ENCODE results near the gene RGL1. TPM values are rescaled to one million over a fixed set of nuclear protein-coding genes. Genes with fewer than 3 reads are reported as not detected.

The RGL1 gene
- total RNA-seq, 1 donor, result 1.5 TPM

- H3K4me1 ChIP-seq (ENCODE audit: insufficient read depth, low read length), result no peaks in the 10 kb centered on the region
- H3K27me3 ChIP-seq (ENCODE audit: insufficient read depth, low read length), result no peaks in the 10 kb centered on the region
- no peaks in the 10 kb centered on the region for H3K9me3 ChIP-seq (ENCODE audit: low read depth, low read length)
- H3K4me3 ChIP-seq (ENCODE audit: low read length), result no peak overlapping the region
These were observed 132.7 kb downstream of the RGL1 start for GRCh38 chr1:183937611-183938010.

GRCh38 chr1:183941001-183941400 lies 136.1 kb downstream of the RGL1 start:
- H3K4me3 ChIP-seq (ENCODE audit: low read length), result no peak overlapping the region
- H3K27me3 ChIP-seq (ENCODE audit: insufficient read depth, low read length), result no peaks in the 10 kb centered on the region
- no peaks in the 10 kb centered on the region for H3K4me1 ChIP-seq (ENCODE audit: insufficient read depth, low read length)
- H3K9me3 ChIP-seq (ENCODE audit: low read depth, low read length), result no peaks in the 10 kb centered on the region

GRCh38 chr1:183942933-183943693 lies 138.2 kb downstream of the RGL1 start:
- H3K4me3 ChIP-seq (ENCODE audit: low read length), result no peak overlapping the region
- H3K9me3 ChIP-seq (ENCODE audit: low read depth, low read length), result no peaks in the 10 kb centered on the region
- no peaks in the 10 kb centered on the region for H3K27me3 ChIP-seq (ENCODE audit: insufficient read depth, low read length)
- no peaks in the 10 kb centered on the region for H3K4me1 ChIP-seq (ENCODE audit: insufficient read depth, low read length)

- Histone ChIP-seq H3K4me1 (ENCODE audit: insufficient read depth, low read length) (no peaks in the 10 kb centered on the region), H3K9me3 (ENCODE audit: low read depth, low read length) (no peaks in the 10 kb centered on the region), H3K27me3 (ENCODE audit: insufficient read depth, low read length) (no peaks in the 10 kb centered on the region), H3K4me3 (ENCODE audit: low read length) (no peak overlapping the region)
These were observed 140.8 kb downstream of the RGL1 start for GRCh38 chr1:183945428-183946319.

GRCh38 chr1:183946320-183946613 lies 141.3 kb downstream of the RGL1 start:
- Histone ChIP-seq H3K4me1 (ENCODE audit: insufficient read depth, low read length) (no peaks in the 10 kb centered on the region), H3K4me3 (ENCODE audit: low read length) (no peak overlapping the region), H3K27me3 (ENCODE audit: insufficient read depth, low read length) (no peaks in the 10 kb centered on the region), H3K9me3 (ENCODE audit: low read depth, low read length) (no peaks in the 10 kb centered on the region)

GRCh38 chr1:183947988-183948387 lies 143.1 kb downstream of the RGL1 start:
- Histone ChIP-seq H3K9me3 (ENCODE audit: low read depth, low read length) (no peaks in the 10 kb centered on the region), H3K4me3 (ENCODE audit: low read length) (no peak overlapping the region), H3K27me3 (ENCODE audit: insufficient read depth, low read length) (no peaks in the 10 kb centered on the region), H3K4me1 (ENCODE audit: insufficient read depth, low read length) (no peaks in the 10 kb centered on the region)

- Histone ChIP-seq H3K4me1 (ENCODE audit: insufficient read depth, low read length) (peaks cover 21% of the 10 kb centered on the region), H3K4me3 (ENCODE audit: low read length) (no peak overlapping the region), H3K27me3 (ENCODE audit: insufficient read depth, low read length) (no peaks in the 10 kb centered on the region), H3K9me3 (ENCODE audit: low read depth, low read length) (no peaks in the 10 kb centered on the region)
These were observed 147.2 kb downstream of the RGL1 start for GRCh38 chr1:183952101-183952500.

GRCh38 chr1:183953031-183953430 lies 148.1 kb downstream of the RGL1 start:
- Histone ChIP-seq H3K27me3 (ENCODE audit: insufficient read depth, low read length) (no peaks in the 10 kb centered on the region), H3K9me3 (ENCODE audit: low read depth, low read length) (no peaks in the 10 kb centered on the region), H3K4me3 (ENCODE audit: low read length) (no peak overlapping the region), H3K4me1 (ENCODE audit: insufficient read depth, low read length) (peaks cover 30% of the 10 kb centered on the region)

GRCh38 chr1:183954496-183954895 lies 149.6 kb downstream of the RGL1 start:
- Histone ChIP-seq H3K27me3 (ENCODE audit: insufficient read depth, low read length) (no peaks in the 10 kb centered on the region), H3K9me3 (ENCODE audit: low read depth, low read length) (no peaks in the 10 kb centered on the region), H3K4me3 (ENCODE audit: low read length) (no peak overlapping the region), H3K4me1 (ENCODE audit: insufficient read depth, low read length) (peaks cover 30% of the 10 kb centered on the region)

GRCh38 chr1:183956559-183957188 lies 151.8 kb downstream of the RGL1 start:
- H3K9me3 ChIP-seq (ENCODE audit: low read depth, low read length), result no peaks in the 10 kb centered on the region
- peaks cover 30% of the 10 kb centered on the region for H3K4me1 ChIP-seq (ENCODE audit: insufficient read depth, low read length)
- no peaks in the 10 kb centered on the region for H3K27me3 ChIP-seq (ENCODE audit: insufficient read depth, low read length)
- H3K4me3 ChIP-seq (ENCODE audit: low read length), result no peak overlapping the region

GRCh38 chr1:183957216-183957830 lies 152.4 kb downstream of the RGL1 start:
- Histone ChIP-seq H3K4me1 (ENCODE audit: insufficient read depth, low read length) (peaks cover 30% of the 10 kb centered on the region), H3K4me3 (ENCODE audit: low read length) (no peak overlapping the region), H3K9me3 (ENCODE audit: low read depth, low read length) (no peaks in the 10 kb centered on the region), H3K27me3 (ENCODE audit: insufficient read depth, low read length) (no peaks in the 10 kb centered on the region)

- peaks cover 30% of the 10 kb centered on the region for H3K4me1 ChIP-seq (ENCODE audit: insufficient read depth, low read length)
These were observed 154.0 kb downstream of the RGL1 start for GRCh38 chr1:183958958-183959357.

GRCh38 chr1:183961132-183961531 lies 156.2 kb downstream of the RGL1 start:
- H3K9me3 ChIP-seq (ENCODE audit: low read depth, low read length), result no peaks in the 10 kb centered on the region
- no peak overlapping the region for H3K4me3 ChIP-seq (ENCODE audit: low read length)
- H3K27me3 ChIP-seq (ENCODE audit: insufficient read depth, low read length), result no peaks in the 10 kb centered on the region
- peaks cover 18% of the 10 kb centered on the region for H3K4me1 ChIP-seq (ENCODE audit: insufficient read depth, low read length)

More at GRCh38 chr1:183958958-183959357, 154.0 kb downstream of the RGL1 start:
- Histone ChIP-seq H3K9me3 (ENCODE audit: low read depth, low read length) (no peaks in the 10 kb centered on the region), H3K27me3 (ENCODE audit: insufficient read depth, low read length) (no peaks in the 10 kb centered on the region), H3K4me3 (ENCODE audit: low read length) (no peak overlapping the region)

- peaks cover under 1% of the 10 kb centered on the region for H3K4me1 ChIP-seq (ENCODE audit: insufficient read depth, low read length)
- H3K4me3 ChIP-seq (ENCODE audit: low read length), result no peak overlapping the region
- no peaks in the 10 kb centered on the region for H3K9me3 ChIP-seq (ENCODE audit: low read depth, low read length)
These were observed 158.0 kb downstream of the RGL1 start for GRCh38 chr1:183962903-183963302.

GRCh38 chr1:183965726-183966125 lies 160.8 kb downstream of the RGL1 start:
- Histone ChIP-seq H3K27me3 (ENCODE audit: insufficient read depth, low read length) (no peaks in the 10 kb centered on the region), H3K4me3 (ENCODE audit: low read length) (no peak overlapping the region), H3K4me1 (ENCODE audit: insufficient read depth, low read length) (no peaks in the 10 kb centered on the region), H3K9me3 (ENCODE audit: low read depth, low read length) (no peaks in the 10 kb centered on the region)

More at GRCh38 chr1:183962903-183963302, 158.0 kb downstream of the RGL1 start:
- no peaks in the 10 kb centered on the region for H3K27me3 ChIP-seq (ENCODE audit: insufficient read depth, low read length)

Measured in mononuclear cell (primary cell).